HG03342 (cell line): ENCODE data around the gene NRIP2.

Experiments used
- ATAC-seq: cut with Tn5 transposase; IDR thresholded peaks from one replicate; pipeline ENCODE4 v1.9.1; 2021; ENCODE audit warnings: mild to moderate bottlenecking, moderate library complexity; ENCODE audit not compliant: unreplicated experiment

The NRIP2 gene

DNA sequence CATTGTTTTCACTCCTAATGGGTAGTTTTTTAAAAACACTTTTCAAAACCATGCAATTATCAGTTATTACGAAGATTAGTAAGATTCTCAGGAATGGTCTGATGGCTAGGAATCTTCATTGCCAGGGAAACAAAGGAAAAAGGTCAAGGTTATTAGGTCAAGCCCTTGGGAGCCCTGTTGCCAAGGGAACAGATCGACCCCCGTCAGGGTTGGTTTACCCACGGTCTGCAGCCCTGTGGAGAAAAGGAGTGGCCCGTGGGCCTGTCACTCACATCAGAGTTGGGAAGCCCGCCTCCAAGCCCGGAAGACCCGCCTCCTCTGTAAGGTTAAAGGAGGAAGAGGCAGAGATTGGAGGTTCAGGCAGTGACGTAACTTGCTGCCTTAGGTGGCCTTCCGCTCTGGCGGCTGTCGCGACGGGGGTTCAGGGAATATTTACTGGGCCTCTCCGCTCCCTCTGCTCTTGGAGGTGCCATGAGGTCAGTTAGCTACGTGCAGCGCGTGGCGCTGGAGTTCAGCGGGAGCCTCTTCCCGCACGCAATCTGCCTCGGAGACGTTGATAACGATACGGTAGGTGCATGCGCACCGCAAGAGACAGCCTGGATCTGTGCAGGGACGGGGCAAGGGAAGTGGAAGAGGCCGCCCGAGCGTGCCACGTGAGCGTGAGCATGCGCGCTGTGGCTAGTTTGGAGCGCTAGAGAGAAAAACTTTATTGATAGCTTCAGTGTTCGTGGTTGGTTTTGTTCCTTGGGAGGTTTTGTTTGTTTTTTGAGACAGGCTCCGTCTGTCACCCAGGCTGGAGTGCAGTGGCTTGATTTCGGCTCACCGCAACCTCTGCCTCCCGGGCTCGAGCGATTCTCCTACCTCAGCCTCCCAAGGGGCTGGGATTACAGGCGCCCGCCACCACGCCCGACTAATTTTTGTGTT lies 22.3 kb downstream of the NRIP2 start, which contains the start of gene ITFG2:
TSS of gene ITFG2 (plus strand) at position 379 of the 924 bp plus-strand sequence. CDS start at position 472, 93 bp downstream.
- ATAC-seq = peak; percentile 95

DNA sequence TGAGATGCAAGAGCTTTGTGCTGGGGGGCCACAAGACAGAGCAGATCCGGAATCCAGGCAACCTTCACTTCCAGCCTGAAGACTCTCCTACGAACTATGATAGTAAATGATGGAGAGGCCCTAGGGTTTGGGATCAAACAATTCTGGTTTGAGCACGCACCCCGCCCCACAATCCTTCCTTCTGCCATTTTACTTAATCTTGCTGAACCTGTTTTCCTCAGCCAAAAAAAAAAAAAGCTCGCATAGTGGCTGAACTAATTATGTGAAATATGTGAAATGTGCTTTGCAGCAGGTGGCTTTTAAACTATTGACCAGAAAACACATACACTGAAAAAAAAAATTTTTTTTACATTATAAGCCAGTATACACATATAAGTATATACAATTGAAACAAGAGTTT lies 23.0 kb downstream of the NRIP2 start:
- no peak for ATAC-seq

DNA sequence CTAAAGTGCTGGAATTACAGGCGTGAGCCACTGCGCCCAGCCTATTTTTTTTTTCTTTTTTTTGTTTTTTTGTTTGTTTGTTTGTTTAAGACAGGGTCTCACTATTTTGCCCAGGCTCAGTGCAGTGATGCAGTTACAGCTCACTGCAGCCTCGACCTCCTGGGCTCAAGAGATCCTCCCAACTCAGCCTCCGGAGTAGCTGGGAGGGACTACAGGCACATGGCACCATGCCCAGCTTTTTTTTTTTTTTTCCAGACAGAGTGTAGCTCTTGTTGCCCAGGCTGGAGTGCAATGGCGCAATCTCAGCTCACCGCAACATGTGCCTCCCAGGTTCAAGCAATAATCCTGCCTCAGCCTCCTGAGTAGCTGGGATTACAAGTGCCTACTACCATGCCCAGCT lies 28.1 kb downstream of the NRIP2 start:
- ATAC-seq = no peak

DNA sequence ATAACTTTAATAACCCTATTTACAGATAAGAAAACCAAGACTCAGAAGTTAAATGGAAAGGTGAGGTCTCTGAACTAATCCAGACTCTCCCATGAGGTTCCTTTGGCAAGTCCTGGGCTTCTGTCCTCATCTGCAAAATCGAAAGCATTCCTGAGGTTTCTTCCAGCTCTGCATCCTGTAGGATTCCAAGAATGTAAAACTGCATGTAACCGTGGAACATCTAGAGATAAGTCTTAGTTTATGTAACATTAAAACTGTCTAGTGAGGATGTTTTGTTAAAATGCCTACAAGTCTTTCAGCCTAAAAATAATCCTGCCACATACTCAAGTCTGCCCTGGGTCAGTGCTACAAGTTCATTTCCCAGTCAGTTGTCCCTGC lies 29.7 kb downstream of the NRIP2 start:
- no peak for ATAC-seq

DNA sequence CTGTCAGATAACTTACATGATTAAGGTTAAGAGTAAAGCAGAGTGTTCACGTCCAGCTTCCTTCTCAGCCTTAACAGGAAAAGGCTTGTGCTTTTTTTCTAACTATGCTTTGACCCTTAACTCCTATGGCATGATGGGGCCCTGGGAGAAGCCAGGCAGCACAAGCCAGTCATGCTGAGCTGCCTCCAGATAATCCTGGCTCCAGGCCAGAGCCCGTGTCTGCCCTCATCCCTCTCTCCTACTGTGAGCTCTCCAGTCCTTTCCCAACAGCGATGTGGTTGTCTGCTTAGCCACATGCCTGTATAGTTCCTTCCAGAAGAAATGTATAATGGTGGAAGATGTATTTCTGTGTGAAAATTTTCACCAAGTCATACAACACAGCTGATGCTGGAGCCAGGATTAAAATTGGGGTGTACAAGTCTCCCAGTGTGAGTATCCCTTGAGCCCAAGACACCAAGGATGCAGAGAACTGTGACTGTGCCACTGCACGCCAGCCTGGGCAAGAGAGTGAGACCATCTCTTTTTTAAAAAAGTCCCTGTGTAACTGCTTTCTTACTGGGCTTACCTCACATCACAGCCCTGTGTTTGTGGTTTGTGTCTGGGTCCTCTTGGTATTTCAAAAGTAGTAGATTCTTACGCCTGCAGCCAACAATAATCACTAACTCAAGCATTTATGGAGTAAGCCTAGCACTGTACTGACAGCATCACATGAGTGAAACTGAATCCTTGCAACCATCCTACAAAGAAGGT lies 30.3 kb downstream of the NRIP2 start:
- no peak for ATAC-seq

DNA sequence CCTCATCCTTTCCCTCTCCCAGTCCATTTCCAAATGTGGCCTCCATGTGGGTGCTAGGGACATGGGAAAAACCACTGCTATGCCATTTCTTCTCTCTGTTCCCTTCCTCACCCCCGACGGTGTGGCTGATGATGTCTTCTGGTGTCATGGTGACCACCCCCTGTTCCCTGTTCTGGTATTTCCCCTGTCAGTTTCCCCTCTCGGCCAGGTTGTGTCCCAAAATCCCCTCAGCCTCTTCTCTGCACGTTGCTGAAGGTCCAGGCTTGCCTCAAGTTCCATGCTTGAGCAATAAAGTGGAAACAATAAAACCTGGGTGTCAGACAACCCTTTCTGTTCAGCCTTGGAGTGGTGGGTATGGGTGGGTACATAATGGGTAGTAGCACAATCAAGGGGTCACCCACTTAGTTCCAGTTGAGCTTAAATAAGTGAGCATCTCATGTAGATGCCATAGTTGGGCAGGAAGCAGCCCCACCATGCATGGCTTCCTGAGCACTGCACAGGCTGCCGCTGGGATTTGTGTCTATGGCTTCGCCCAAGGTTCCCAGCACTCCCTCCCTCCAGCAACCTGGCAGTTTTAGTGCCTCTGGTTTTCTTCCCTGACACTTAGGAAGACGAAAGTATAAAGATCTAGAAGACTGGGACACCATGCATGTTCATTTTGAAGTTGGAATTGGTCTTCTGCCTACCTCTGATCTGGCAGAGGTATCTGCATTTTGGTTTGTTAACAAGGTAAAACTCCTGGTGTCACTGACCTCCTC lies 31.0 kb downstream of the NRIP2 start:
- ATAC-seq = no peak

DNA sequence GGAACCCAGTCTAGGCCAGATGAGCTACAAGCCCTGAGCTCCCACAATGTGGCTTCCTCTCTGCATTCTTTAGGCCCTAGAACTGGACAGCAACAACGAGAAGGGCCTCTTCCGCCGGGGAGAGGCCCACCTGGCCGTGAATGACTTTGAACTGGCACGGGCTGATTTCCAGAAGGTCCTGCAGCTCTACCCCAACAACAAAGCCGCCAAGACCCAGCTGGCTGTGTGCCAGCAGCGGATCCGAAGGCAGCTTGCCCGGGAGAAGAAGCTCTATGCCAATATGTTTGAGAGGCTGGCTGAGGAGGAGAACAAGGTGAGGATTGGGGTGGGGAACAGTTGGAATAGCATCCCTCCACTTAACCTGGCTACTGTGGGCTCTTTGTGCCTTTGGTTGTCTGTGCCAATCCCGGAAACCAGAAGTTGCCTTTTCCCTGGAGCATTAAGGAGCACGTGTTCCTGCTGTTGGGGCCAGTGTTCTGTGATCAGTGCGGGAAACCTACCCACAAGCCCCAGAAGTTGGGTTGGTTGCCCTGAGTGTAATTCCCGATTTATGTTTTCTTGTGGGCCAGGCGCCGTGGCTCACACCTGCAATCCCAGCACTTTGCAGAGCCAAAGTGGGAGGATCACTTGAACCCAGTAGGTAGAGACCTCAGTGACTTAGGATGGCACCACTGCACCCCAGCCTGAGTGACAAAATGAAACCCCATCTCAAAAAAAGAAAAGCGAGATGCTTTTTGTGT lies 33.6 kb downstream of the NRIP2 start:
- ATAC-seq = no peak

DNA sequence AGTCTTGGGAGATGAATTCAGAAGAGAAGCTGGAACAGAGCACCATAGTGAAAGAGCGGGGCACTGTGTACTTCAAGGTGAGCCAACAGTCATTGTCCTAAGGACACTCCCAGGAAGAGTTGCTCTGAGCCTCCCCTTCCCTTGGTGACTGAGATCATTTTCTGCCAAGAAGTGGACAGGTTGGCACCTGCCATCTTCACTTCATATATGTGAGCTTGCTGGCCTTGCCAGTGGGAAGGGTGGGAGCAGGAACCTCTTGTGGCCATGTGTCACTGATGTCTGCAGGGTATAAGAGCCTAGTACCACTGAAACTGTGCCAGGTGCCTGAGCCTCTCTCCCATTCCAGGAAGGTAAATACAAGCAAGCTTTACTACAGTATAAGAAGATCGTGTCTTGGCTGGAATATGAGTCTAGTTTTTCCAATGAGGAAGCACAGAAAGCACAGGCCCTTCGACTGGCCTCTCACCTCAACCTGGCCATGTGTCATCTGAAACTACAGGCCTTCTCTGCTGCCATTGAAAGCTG lies 34.7 kb downstream of the NRIP2 start:
- no peak for ATAC-seq

DNA sequence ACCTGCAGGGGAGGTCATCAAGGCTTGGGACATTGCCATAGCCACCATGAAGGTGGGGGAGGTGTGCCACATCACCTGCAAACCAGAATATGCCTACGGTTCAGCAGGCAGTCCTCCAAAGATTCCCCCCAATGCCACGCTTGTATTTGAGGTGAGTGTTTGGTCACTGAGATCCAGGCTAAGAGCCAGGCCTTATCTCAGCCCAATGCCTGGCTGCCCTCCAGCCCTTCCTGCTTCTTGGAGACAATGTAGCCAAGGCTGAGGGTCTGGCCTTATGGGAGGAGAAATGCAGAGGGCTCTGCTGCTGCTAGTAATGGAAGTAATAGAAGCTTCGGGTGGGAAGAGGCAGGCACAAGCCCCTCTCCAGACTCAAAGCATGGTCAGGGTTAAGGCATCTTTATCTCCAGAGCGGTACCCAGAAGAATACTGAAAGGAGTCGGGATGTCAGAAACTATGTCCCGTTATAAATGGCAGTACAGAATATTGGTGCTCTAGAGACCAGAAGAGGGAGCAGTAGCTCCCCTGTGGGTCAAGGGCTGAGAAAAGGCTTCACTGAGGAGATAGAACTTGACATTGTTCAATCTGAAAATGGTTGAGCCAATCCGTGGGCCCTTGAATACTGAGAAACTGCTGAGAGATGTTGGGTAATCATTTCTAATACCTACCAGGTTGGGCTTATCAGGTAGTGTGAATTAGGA lies 37.0 kb downstream of the NRIP2 start:
- ATAC-seq = no peak

DNA sequence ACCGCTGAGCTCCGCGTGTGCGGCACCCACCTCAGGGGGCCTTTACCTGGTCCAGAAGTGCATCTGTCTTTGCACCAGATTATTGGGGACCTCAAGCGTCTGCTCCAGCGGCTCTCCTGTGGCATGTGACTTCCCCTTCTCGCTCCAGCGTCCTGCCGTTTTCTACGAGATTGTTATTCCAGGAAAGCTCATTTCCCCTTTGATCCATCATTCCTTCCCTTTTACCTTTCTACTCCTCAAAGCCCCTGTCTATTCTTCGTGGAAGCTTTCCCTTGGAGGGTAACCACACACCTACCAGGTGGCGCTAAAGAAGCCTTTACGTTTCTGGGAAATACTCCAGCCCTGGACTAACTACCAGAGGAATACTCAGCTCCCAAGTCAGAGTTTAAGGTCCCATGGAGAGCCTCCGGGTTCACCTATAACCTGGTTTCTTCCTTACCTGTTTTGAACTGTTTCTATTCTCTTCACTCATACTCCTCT lies 38.6 kb downstream of the NRIP2 start:
- no peak for ATAC-seq

DNA sequence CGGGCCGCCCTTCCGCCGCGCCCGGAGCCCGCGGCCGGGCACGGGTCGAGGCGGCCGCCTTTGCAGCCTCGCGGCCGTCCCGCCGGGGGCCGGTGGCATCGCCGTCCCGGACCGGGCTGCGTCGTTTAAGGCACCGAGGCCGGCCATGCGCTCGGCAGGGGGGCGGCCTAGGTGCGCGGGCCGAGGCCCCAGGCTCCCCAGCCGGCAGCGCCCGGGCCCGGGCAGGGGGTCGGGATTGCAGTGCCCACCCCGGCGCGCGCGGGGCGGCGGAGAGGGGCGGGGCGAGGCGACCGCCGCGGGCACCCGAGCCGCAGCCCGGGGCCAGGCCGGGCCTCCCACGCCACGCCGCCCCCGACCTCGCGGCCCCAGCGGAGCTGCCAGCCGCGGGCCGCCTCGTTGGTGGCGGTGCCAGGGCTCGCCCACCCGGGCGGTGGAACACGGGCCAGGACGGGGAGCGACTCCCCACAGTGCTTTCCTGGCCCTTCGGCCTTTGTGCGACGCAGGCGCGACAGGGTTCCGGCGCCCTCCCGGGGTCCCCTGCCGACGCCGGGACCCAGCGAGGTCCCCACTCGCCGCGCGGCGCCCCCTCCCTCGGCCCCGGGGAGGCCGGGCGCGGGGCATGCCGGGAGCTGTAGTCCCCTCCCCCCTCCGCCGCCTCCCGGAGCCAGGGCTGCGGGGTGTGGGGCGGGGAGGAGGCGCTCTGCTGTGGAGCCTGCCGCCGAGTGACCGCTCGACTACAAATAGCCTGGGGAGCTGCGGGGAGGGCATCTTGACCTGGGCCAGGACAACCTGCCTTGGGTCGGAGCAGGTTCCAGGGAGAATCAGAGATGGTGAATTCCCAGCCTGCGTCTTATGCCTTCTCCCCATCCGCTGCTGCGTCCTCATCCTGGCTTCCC lies 39.3 kb downstream of the NRIP2 start:
- ATAC-seq = peak; percentile 54

DNA sequence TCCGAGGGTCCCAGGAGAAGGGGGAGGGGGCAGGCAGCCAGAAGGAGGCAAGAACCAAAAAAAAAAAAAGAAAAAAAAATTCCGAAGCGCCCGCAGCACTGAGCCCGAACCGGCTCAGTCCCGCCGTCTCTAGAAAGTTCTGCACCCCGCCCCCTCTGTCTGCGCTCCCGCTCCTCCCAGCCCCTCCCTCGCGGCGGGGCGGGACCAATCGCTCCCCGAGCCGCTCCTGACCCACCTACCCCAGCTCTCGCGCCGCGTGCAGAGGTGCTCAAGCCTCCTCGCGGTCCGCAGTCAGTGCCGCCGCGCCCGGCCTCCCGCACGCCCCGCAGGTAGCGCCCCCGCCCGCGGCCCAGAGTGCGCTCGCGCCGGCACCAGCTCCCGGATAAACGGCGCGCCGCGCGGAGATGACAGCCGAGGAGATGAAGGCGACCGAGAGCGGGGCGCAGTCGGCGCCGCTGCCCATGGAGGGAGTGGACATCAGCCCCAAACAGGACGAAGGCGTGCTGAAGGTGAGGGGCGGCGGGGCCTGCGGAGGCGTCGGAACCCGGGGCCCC lies 40.0 kb downstream of the NRIP2 start, which contains the start of gene FKBP4:
TSS of gene FKBP4 (plus strand) at position 235 of the 554 bp plus-strand sequence. CDS start at position 405, 170 bp downstream.
- peak; percentile 72 for ATAC-seq

DNA sequence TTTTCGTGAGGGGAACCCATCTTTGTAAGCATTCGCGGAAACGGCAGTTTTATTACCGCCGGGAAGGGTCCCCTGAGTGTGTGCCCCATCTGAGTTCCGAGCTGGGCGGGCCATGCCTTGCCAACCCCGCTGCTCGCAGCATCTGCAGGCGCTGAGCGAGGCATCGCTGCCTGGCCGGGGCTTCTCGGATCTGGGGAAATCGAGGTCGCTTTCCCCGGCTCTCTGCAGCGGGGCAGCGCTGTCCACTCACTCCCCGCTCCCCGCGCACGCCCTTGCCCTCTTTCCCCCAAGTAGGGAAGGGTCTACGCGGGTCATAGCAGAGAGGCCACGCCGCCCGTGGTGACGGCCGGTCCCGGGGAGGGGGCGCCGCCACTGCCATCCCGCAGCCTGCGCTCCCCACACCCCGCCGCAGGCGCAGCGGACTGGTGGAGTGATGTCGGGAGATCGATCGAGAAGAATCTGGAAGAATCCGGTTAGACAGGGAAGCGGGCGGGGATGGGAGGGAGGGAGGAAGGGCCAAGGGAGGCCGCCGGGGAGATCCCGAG lies 40.6 kb downstream of the NRIP2 start:
- no peak for ATAC-seq

DNA sequence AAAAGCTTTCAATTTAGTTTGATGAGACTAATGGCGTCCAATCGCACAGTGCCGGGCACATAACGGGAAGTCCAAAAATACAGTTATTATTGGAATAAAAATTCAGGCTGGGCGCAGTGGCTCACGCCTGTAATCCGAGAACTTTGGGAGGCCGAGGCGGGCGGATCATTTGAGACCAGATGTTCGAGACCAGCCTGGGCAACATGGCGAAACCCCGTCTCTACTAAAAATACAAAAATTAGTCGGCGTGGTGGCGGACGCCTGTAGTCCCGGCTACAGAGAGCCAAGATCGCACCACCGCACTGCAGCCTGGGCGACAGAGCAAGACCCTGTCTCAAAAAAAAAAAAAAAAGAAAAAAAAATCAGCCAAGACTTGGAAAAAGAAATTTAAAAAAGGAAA lies 41.3 kb downstream of the NRIP2 start:
- no peak for ATAC-seq

DNA sequence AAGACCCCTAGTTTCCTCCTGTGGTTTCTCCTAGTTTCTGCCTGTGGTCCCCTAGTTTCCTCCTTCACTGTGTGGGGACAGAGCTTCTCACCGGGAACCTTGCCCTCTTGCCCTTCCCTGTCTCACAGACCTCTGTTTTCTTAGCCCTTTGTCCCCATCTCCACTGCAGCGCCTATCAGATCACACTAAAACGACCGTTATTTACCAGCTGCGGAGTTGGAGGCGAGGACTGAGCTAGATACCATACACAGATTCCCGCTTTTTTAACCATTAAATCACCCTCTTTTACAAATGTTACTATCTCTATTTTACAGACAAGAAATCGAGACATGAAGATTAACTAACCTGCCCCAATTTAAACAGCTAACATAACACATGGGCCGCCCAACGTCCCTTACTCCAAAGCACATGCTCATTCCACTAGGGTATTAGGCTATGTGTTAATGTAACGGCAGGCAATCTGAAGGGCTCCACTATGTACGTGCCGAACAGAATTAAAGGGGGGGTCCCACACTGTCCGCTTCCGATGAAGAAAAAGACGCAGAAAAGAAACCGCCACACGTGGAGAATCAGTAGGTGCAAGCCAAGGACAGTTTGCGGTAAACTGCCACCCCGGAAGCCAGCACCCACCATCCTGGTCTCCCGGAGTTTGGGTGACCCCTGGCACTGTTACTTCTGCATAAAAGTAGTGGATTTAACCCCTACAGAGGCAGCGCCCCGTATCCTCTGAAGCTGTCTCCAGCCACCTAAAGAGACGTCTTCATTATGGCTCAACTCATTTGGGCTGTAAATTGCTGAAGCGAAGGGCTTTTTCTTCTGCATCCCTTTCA lies 41.9 kb downstream of the NRIP2 start:
- ATAC-seq = no peak

DNA sequence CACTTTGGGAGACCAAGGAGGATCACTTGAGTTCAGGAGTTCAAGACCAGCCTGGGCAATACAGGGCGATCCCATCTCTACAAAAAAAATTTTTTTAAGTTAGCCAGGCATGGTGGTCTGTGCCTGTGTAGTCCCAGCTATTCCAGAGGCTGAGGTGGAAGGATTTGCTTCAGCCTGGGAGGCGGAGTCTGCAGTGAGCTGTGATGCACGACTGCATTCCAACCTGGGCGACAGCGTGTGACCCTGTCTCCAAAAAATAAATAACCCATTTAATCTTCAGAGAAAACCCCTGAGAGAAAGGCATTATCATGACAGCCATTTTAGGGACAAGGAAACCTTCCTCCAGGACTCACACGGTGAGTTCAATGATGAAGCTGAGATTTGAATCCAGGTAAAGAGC lies 43.7 kb downstream of the NRIP2 start:
- no peak for ATAC-seq

DNA sequence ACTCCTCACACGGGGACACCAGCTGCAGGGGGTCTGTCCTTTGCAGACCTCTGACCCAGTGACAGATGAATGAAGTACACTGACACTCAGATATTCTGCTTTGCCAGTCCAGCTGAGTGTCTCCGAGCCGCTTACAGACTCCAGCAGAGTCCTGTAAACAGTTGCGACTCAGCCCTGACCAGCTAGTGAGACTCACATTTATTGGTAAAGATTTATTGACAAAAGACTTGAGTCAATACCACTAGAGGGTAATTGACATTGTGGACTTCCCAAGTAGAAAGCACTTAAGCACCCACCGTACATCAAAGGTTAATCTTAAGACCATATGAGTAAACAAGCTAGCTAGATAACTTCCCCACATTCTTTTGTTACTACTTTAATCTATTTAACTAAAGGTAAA lies 49.8 kb downstream of the NRIP2 start:
- ATAC-seq = no peak
